Adrenal gland (tissue), 12 donors: ENCODE measurements around the gene CEP152. TPM values are rescaled to one million over a fixed set of nuclear protein-coding genes. Genes with fewer than 3 reads are reported as not detected.

Source experiments
- DNase-seq, 7 donors: peaks; one replicate each; pipeline ENCODE4 v3.0.0-alpha.2; 2019 to 2020
- H3K27ac ChIP-seq, 5 donors: fragments of 200-600 bp; sonication (generic) in 4 of 5; 1 replicate in 3 of 5; 2 replicates in 2 of 5; pipeline versions ENCODE4 v1.5.1 to v1.8.0; 2016 to 2020; ENCODE audit warnings: mild to moderate bottlenecking in 1 of 5
- H3K27me3 ChIP-seq: fragments of 200-600 bp; 2 replicates; pipeline ENCODE4 v1.8.0; 2021
- H3K36me3 ChIP-seq, 2 donors: fragments of 200-600 bp; replicated peaks in 1 of 2; 1 replicate in 1 of 2; 2 replicates in 1 of 2; pipeline versions ENCODE4 v1.5.1 to v1.8.0; 2018 to 2022
- H3K4me1 ChIP-seq, 2 donors: fragments of 200-600 bp; replicated peaks in 1 of 2; 1 replicate in 1 of 2; 2 replicates in 1 of 2; pipeline versions ENCODE4 v1.5.1 to v1.8.0; 2018 to 2021
- H3K4me3 ChIP-seq, 4 donors: fragments of 200-600 bp; sonication (generic) in 3 of 4; one replicate each; pipeline ENCODE4 v1.5.1; 2016 to 2018
- H3K9me3 ChIP-seq, 3 donors: fragments of 200-600 bp; sonication (generic) in 1 of 3; replicated peaks in 1 of 3; 1 replicate in 2 of 3; 2 replicates in 1 of 3; pipeline versions ENCODE4 v1.5.1 to v1.8.0; 2016 to 2021
- CTCF ChIP-seq, 6 experiments: fragments of 450-650 bp in 4 of 6; fragments of 200-600 bp in 2 of 6; sonication (generic) in 1 of 6; IDR thresholded peaks; 1 replicate in 5 of 6; 2 replicates in 1 of 6; pipeline versions ENCODE4 v1.5.1 to v1.8.0; 2016 to 2021; ENCODE audit warnings: antibody characterized with exemption in 6 of 6, mild to moderate bottlenecking in 2 of 6, moderate library complexity in 1 of 6
- POLR2A ChIP-seq, 2 donors: fragments of 450-650 bp; IDR thresholded peaks; one replicate each; pipeline ENCODE4 v1.6.1; 2017; ENCODE audit warnings: antibody characterized with exemption in 2 of 2, mild to moderate bottlenecking in 2 of 2, moderate library complexity in 1 of 2
- WGBS, 4 donors: extraction: QIAGEN DNeasy Blood & Tissue Kit in 2 of 4; methylation state at CpG; one replicate each; pipeline versions ENCODE4 v1.1.5 to v1.1.7; 2013 to 2017; 5-methylcytosine and 5-hydroxymethylcytosine counted together
- intact Hi-C, 2 donors: fragments of 100-400 bp; cut with DNase I; formaldehyde crosslinking; loops; one replicate each; pipeline versions ENCODE4 v1.14.1 to v1.15.0; 2022 to 2023
- polyA plus RNA-seq, 3 donors: library from polyadenylated mRNA; stranded (reverse); fragments of 200-250 nt in 2 of 3; fragments of 350-450 nt in 1 of 3; fragmentation: Illumina TruSeq in 1 of 3; extraction: RNeasy Lipid Tissue Mini Kit (QIAGEN cat#74804) in 1 of 3; gene quantifications; one replicate each; pipeline ENCODE4 v1.2.3, GENCODE V29; 2013 to 2014
- total RNA-seq, 9 donors: library from RNA; depleted of rRNA in 4 of 9; stranded (reverse); fragments of >200 nt in 4 of 9; fragments of 120-200 nt in 1 of 9; fragmentation: NEBNext Ultra II Directional in 1 of 9; extraction: Animal tissue kit (Norgen Biotek cat#: 25700) in 1 of 9; gene quantifications; one replicate each; pipeline versions ENCODE4 v1.1.0 to v1.2.4, GENCODE V29; 2013 to 2023
- donor health status: healthy with polysubstance abuse.
- donor health status: Bipolar disorder and iron deficiency.
- donor health status: DM: yes; HTN: yes; CAD: no.
- donor health status: DM: no; HTN: no; CAD: no.
- donor health status: DM: no; HTN: no; CAD: no.
- donor health status: DM: yes; HTN: yes; CAD: no.

Gene CEP152
- total and polyA plus RNA-seq, 12 donors, result 1.2 to 14.4 (median 3.3) TPM

DNA sequence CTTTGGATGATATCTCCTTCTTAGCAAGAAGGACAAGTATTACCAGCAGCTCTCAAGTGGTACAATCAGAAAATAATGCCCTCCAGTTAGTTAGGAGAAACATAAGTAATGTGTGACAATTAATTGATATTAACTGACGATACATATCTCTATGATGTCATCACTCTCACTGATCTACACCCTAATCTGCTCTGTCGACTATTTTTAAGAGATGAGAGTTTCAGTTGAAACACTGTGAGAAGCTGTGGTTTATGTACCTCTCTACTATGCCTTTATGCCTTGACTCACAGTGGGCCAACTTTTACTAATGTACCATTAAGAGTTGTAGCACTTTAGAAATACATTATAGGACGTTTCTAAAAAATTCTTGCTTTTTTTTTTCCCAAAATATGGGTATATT lies 8.6 kb downstream of the CEP152 start:
- H3K27me3 ChIP-seq, result no peaks in the 10 kb centered on the region
- no peak overlapping the region for H3K4me3 ChIP-seq
- no peak overlapping the region for H3K27ac ChIP-seq
- H3K4me1 ChIP-seq, result peaks cover 0 to 7% of the 10 kb centered on the region in 2 donors
- H3K9me3 ChIP-seq, result no peaks in the 10 kb centered on the region
- TF ChIP-seq CTCF (IDR thresholded peaks at IDR 0.05) (no peak), POLR2A (IDR thresholded peaks at IDR 0.05) (no peak)
- DNase-seq, result no peak
- no peaks in the 10 kb centered on the region for H3K36me3 ChIP-seq
- intact Hi-C loops, result loop anchor here (10.0 kb wide), 2 partner anchors 157 to 447 kb away; partner anchors contain the start of gene FBN1 (in 1 of the 2)
- 81 to 83% (median 82%) methylated on average over 3 of the region's 3 CpGs for WGBS, 4 donors

DNA sequence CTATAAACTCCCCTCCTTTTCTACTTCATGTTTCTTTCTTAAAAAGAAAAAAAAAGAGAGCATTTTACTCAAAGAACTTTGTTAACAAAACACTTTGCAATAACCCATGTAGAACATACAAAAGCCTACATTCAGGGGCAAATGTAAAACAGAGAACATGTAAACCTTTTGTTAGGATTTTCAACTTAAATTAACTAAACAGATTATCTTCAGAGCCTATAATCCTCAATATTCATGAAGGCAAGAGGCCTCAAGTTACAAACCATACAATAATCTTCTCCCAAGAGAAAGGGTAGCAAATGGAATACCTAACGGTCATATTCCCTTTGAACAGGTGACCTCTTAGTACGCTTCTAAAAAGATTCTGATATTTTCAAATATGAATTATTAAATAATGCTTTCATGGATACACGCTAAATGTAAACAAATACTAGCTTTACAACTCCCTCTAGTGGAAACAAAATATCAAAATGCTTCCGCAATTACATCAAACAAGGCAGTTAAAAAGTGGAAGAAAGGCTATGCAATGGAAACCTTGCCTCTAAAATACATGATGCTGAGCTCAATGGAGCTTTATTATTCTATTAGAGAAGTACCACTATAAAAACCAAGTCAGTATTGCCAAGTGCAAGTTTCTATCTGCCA lies 9.9 kb downstream of the CEP152 start:
- Histone ChIP-seq H3K9me3 (peaks cover 0 to under 1% (median 0%) of the 10 kb centered on the region in 3 donors), H3K27me3 (no peaks in the 10 kb centered on the region), H3K36me3 (no peaks in the 10 kb centered on the region), H3K4me3 (no peak overlapping the region), H3K27ac (peak overlapping the region in 1 of 5 donors; percentile 3), H3K4me1 (peaks cover 0 to 7% of the 10 kb centered on the region in 2 donors)
- intact Hi-C loops, result loop anchor here (10.0 kb wide), 2 partner anchors 156 to 446 kb away; partner anchors contain the start of gene FBN1 (in 1 of the 2)
- TF ChIP-seq CTCF (IDR thresholded peaks at IDR 0.05) (peak; percentile 25 to 69 (median 55)), POLR2A (IDR thresholded peaks at IDR 0.05) (no peak)
- WGBS, 4 donors, result 7 to 14% (median 13%) methylated on average over 4 of the region's 4 CpGs
- no peak for DNase-seq

- Histone ChIP-seq H3K27ac (no peak overlapping the region), H3K4me1 (peaks cover 0 to 12% of the 10 kb centered on the region in 2 donors), H3K4me3 (no peak overlapping the region), H3K36me3 (no peaks in the 10 kb centered on the region), H3K27me3 (no peaks in the 10 kb centered on the region), H3K9me3 (peaks cover 0 to 7% (median 0%) of the 10 kb centered on the region in 3 donors)
- intact Hi-C loops, result loop anchor here (10.0 kb wide), 2 partner anchors 155 to 445 kb away; partner anchors contain the start of gene FBN1 (in 1 of the 2)
- no peak for TF ChIP-seq CTCF (IDR thresholded peaks at IDR 0.05)
- TF ChIP-seq POLR2A (IDR thresholded peaks at IDR 0.05), result no peak
- no peak for DNase-seq
- 74 to 84% (median 78%) methylated on average over 1 of the region's 1 CpG for WGBS, 4 donors
Observed at GRCh38 chr15:48800245-48800644, 10.6 kb downstream of the CEP152 start.

DNA sequence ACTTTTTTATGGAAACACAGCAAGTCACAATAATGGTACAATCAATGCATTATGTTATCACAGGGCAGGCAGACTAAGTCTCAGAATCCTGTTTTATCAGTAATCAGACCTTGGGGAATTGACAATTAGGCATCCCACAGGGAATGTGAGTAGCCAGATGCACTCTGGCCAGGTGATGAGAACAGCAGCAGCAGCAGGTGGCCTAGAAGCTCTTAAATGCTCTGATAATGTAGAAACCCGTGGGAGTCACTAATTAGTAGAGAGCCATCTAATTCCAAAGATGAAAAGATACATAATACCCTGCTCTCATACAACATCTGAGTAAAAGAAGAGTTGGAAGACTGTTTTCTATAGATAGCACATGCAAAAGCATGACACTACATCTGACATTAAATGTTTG lies 12.6 kb downstream of the CEP152 start:
- 68 to 84% (median 80%) methylated on average over 1 of the region's 1 CpG for WGBS, 4 donors
- H3K9me3 ChIP-seq, result peaks cover 0 to 8% (median 0%) of the 10 kb centered on the region in 3 donors
- H3K4me1 ChIP-seq, result peaks cover 0 to 19% of the 10 kb centered on the region in 2 donors
- TF ChIP-seq POLR2A (IDR thresholded peaks at IDR 0.05) (no peak), CTCF (IDR thresholded peaks at IDR 0.05) (no peak)
- no peaks in the 10 kb centered on the region for H3K27me3 ChIP-seq
- no peak overlapping the region for H3K27ac ChIP-seq
- DNase-seq, result no peak
- H3K4me3 ChIP-seq, result no peak overlapping the region
- H3K36me3 ChIP-seq, result no peaks in the 10 kb centered on the region
- intact Hi-C loops, result no loop called here
